Natural killer cell (primary cell): ENCODE data around the gene RAB23. TPM values are rescaled to one million over a fixed set of nuclear protein-coding genes. Genes with fewer than 3 reads are reported as not detected.

Experiments
- ATAC-seq, 3 donors: fragments of 150-1000 bp in 2 of 3; fragments of 200-7000 bp in 1 of 3; cut with Tn5 transposase; 1 replicate in 1 of 3; 2 replicates in 2 of 3; pipeline ENCODE4 v1.10.0; 2021; ENCODE audit warnings: mild to moderate bottlenecking in 2 of 3, moderate library complexity in 2 of 3
- DNase-seq, 2 donors: peaks; one replicate each; pipeline versions ENCODE4 v3.0.0 to v3.0.0-alpha.2; 2013 to 2021; ENCODE audit warnings: mixed read lengths in 1 of 2
- H3K27ac ChIP-seq: one replicate; pipeline ENCODE4 v1.5.1; 2013; ENCODE audit warnings: mild to moderate bottlenecking, low read length
- H3K27me3 ChIP-seq: one replicate; pipeline ENCODE4 v1.6.1; 2013; ENCODE audit warnings: low read length; ENCODE audit not compliant: control insufficient read depth, insufficient read depth
- H3K36me3 ChIP-seq: one replicate; pipeline ENCODE4 v1.6.1; 2013; ENCODE audit warnings: low read length; ENCODE audit not compliant: control insufficient read depth, insufficient read depth
- H3K4me1 ChIP-seq: one replicate; pipeline ENCODE4 v1.6.1; 2013; ENCODE audit warnings: low read length; ENCODE audit not compliant: control insufficient read depth, insufficient read depth
- H3K4me3 ChIP-seq: one replicate; pipeline ENCODE4 v1.5.1; 2013; ENCODE audit warnings: low read length
- H3K9me3 ChIP-seq: one replicate; pipeline ENCODE4 v1.6.1; 2013; ENCODE audit warnings: low read length; ENCODE audit not compliant: control insufficient read depth, insufficient read depth
- H3K27ac Mint-ChIP-seq, 2 donors: one replicate each; pipeline ENCODE4 v1.8.0; 2022; ENCODE audit warnings: mild to moderate bottlenecking in 2 of 2, mixed read lengths in 2 of 2, moderate library complexity in 1 of 2
- H3K27me3 Mint-ChIP-seq, 2 donors: one replicate each; pipeline ENCODE4 v1.8.0; 2022; ENCODE audit warnings: low read depth in 2 of 2, mixed read lengths in 2 of 2
- H3K36me3 Mint-ChIP-seq: one replicate; pipeline ENCODE4 v1.8.0; 2022; ENCODE audit warnings: mixed read lengths
- H3K4me1 Mint-ChIP-seq, 2 donors: one replicate each; pipeline ENCODE4 v1.8.0; 2022; ENCODE audit warnings: mixed read lengths in 2 of 2
- H3K4me3 Mint-ChIP-seq: one replicate; pipeline ENCODE4 v1.8.0; 2022; ENCODE audit warnings: mild to moderate bottlenecking, moderate library complexity, mixed read lengths
- H3K9me3 Mint-ChIP-seq, 2 donors: one replicate each; pipeline ENCODE4 v1.8.0; 2022; ENCODE audit warnings: mixed read lengths in 2 of 2
- WGBS: methylation state at CpG from one replicate; pipeline ENCODE4 v1.1.7; 2013; ENCODE audit warnings: missing lambda C conversion rate; ENCODE audit not compliant: insufficient coverage; 5-methylcytosine and 5-hydroxymethylcytosine counted together
- intact Hi-C: fragments of 100-400 bp; cut with micrococcal nuclease; formaldehyde crosslinking; loops from one replicate; pipeline ENCODE4 v1.14.2; 2022
- total RNA-seq, 4 donors: library from RNA; stranded (reverse); fragments of 120-200 nt in 1 of 4; gene quantifications; one replicate each; pipeline versions ENCODE4 v1.2.3 to v1.2.4, GENCODE V29; 2013 to 2022
- TF ChIP-seq, protein P1 (sequence below): fragments of 200-600 bp; IDR thresholded peaks from one replicate; pipeline ENCODE4 v1.8.0; 2022; ENCODE audit warnings: antibody characterized with exemption

Gene RAB23
- total RNA-seq, 3 donors from 2014 or later (not counting 1 experiment from before 2014, with no cell fraction given) = 0.31 to 1.3 (median 0.77) TPM

DNA sequence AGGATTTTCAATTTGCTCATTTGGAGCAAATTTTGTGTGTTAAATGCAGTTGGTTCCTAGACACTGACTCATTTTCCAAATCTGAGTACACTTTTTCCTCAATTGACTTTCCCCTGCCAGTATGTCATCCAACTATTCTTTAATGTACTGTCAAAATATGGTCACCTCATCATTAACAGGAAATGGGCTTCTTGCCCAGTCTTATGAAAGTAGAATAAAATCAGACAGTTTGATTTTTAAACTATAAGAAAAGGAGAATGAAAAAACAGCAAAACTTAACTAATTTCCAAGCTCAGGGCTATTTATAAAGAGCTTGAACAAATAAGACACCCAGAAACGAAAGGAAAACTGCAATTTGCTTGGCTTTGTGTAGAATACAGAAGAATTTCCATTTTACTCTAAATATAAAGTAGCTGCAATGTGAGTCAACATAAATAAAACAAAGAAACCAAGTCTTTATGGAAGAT, 43.7 kb upstream of the RAB23 start:
- no peaks in the 10 kb centered on the region for H3K9me3 Mint-ChIP-seq
- H3K27ac Mint-ChIP-seq = no peak overlapping the region
- Histone ChIP-seq H3K27ac (no peak overlapping the region), H3K4me1 (no peaks in the 10 kb centered on the region), H3K4me3 (no peak overlapping the region), H3K36me3 (no peaks in the 10 kb centered on the region), H3K27me3 (no peaks in the 10 kb centered on the region), H3K9me3 (no peaks in the 10 kb centered on the region)
- H3K4me3 Mint-ChIP-seq = no peak overlapping the region
- no peaks in the 10 kb centered on the region for H3K36me3 Mint-ChIP-seq
- no peaks in the 10 kb centered on the region for H3K4me1 Mint-ChIP-seq
- peaks cover 11 to 34% of the 10 kb centered on the region in 2 donors for H3K27me3 Mint-ChIP-seq
- intact Hi-C loops = no loop called here
- no peak for DNase-seq
- no CpG with 5 or more reads among the region's 1 CpG for WGBS
- no peak for ATAC-seq
- TF ChIP-seq, protein P1, sequence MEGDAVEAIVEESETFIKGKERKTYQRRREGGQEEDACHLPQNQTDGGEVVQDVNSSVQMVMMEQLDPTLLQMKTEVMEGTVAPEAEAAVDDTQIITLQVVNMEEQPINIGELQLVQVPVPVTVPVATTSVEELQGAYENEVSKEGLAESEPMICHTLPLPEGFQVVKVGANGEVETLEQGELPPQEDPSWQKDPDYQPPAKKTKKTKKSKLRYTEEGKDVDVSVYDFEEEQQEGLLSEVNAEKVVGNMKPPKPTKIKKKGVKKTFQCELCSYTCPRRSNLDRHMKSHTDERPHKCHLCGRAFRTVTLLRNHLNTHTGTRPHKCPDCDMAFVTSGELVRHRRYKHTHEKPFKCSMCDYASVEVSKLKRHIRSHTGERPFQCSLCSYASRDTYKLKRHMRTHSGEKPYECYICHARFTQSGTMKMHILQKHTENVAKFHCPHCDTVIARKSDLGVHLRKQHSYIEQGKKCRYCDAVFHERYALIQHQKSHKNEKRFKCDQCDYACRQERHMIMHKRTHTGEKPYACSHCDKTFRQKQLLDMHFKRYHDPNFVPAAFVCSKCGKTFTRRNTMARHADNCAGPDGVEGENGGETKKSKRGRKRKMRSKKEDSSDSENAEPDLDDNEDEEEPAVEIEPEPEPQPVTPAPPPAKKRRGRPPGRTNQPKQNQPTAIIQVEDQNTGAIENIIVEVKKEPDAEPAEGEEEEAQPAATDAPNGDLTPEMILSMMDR = no peak

DNA sequence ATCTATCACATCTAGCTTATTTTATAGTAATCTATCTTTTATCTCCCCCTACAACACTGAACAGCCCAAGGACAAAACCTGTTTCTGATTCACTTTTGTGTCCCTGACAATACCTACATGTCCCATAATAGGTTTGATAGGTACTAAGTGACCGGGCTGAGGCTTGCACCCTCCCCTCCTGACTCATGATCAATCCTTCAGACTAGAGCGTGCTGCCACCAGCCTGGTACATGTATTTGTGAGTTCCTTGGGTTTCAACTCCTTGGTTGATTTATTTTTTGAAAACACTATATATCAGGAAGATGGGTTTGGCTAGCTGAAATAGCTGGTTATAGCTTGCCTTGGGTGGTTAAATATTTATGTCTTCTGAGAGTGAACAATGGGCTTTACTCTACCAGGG, 41.6 kb upstream of the RAB23 start:
- H3K27ac ChIP-seq = no peak overlapping the region
- TF ChIP-seq, protein P1 = no peak
- Mint-ChIP-seq H3K27me3 (peaks cover 15 to 35% of the 10 kb centered on the region in 2 donors), H3K27ac (no peak overlapping the region), H3K36me3 (no peaks in the 10 kb centered on the region), H3K4me1 (no peaks in the 10 kb centered on the region), H3K9me3 (no peaks in the 10 kb centered on the region), H3K4me3 (no peak overlapping the region)
- no peaks in the 10 kb centered on the region for H3K27me3 ChIP-seq
- H3K36me3 ChIP-seq = no peaks in the 10 kb centered on the region
- DNase-seq (no peak), ATAC-seq (no peak)
- intact Hi-C loops = no loop called here
- H3K9me3 ChIP-seq = no peaks in the 10 kb centered on the region
- no CpG with 5 or more reads among the region's 2 CpGs for WGBS
- H3K4me3 ChIP-seq = no peak overlapping the region
- no peaks in the 10 kb centered on the region for H3K4me1 ChIP-seq

DNA sequence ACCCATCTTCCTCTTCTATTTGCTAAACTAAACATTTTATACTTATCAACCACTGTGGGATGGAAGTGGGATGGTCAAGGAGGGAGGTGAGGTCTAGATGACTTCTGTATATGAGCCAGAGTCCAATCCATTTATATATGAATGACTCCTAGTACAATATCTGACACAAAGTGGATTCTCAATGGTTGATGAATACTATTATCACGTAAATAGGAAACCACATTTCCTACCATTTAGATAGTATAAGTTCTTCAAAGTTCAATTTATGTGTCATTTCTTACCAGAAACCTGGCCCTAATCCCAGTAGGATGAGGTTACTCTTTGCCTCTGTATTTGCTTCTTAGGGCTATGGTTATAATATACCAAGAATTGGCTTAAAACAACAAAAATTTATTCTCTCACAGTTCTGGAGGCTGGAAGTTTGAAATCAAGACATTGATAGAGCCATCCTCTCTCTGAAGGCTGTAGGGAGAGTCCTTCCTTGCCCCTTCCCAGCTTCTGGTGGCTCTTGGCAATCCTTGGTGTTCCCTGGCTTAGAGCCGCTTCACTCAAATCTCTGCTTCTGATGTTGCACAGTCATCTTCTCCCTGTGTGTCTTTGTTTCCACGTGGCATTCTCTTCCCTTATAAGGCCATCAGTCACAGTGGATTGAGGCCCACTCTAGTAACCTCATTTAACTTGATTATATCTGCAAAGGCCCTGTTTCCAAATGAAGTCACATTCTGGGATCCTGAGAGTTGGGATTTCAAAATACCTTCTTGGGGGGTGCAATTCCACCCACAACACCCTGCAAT, 41.0 kb upstream of the RAB23 start:
- ATAC-seq (no peak), DNase-seq (no peak)
- H3K9me3 ChIP-seq = no peaks in the 10 kb centered on the region
- no peaks in the 10 kb centered on the region for H3K27me3 ChIP-seq
- Mint-ChIP-seq H3K27ac (no peak overlapping the region), H3K4me1 (no peaks in the 10 kb centered on the region), H3K36me3 (no peaks in the 10 kb centered on the region), H3K4me3 (no peak overlapping the region), H3K9me3 (no peaks in the 10 kb centered on the region), H3K27me3 (peaks cover 18 to 35% of the 10 kb centered on the region in 2 donors)
- H3K36me3 ChIP-seq = no peaks in the 10 kb centered on the region
- H3K27ac ChIP-seq = no peak overlapping the region
- no peaks in the 10 kb centered on the region for H3K4me1 ChIP-seq
- TF ChIP-seq, protein P1 = no peak
- H3K4me3 ChIP-seq = no peak overlapping the region
- WGBS = 58% methylated on average over 2 of the region's 3 CpGs
- intact Hi-C loops = no loop called here
